Stimulated activated CD8-positive, alpha-beta memory T cell treated with anti-CD3 and anti-CD28 coated beads, Interleukin-2, amount 100 ng/mL, for 1 hour (primary cell): ENCODE results near the gene CNR2.
"Not testable (repeated sequence)": the region's sequence is repeated elsewhere in the genome, so short reads cannot be mapped to it uniquely, and the experiment has no call there.

Source experiments
- DNase-seq, 2 donors: peaks; one replicate each; pipeline ENCODE4 v3.0.0-alpha.2; 2020; ENCODE audit warnings: low read depth in 2 of 2

The CNR2 gene

DNA sequence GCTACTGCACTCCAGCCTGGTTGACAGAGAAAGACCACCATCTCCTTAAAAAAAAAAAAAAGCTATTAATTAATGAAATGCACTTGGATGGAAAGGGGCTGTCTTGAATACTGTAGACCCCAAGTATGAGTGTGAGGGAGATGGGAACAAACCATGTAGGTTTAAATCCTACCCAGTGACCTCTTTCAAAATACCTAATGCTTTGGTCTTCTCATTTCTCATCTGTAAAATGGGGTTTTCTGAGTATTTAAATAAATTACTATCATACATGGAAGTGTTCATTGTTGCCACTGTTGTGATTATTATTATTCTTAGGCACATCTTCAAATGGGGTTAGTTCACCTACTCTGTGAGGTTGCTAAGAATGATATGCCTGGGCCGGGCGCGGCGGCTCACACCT lies 27.9 kb downstream of the CNR2 start:
- DNase-seq = no peak

DNA sequence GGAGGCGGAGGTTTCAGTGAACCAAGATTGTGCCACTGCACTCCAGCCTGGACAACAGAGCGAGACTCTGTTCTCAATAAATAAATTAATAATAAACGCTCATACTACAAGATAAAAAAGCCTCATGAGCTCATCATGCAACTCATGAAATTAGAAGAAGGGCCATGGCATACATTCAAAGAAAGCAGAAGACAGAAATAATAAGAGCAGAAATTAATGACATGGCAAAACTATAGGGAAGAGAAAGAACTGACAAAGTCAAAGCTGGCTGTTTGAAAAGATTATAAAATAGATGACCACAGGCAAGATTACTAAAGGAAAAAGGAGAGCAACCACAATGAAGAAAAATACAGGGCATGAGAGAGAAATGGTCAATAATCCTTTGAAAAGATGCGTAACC lies 30.4 kb downstream of the CNR2 start:
- DNase-seq = no peak

DNA sequence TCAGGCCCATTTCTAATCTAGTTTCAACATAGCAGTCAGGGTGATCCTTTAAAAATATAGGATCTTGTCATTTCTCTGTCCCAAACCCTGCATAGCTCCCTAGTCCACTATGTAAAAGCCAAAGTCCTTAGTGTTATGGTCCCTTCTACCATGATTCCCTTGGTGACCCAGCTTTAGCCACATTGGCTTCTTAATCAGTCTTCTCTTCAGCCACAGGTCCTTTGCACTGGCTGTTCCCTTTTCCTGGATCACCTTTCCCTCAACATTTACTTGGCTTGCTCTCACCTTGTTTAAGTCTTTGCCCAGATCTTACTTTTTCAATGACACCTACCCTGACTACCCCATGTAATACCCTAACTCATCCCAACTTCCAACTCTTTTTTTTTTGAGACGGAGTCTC lies 33.4 kb downstream of the CNR2 start:
- DNase-seq = no peak

DNA sequence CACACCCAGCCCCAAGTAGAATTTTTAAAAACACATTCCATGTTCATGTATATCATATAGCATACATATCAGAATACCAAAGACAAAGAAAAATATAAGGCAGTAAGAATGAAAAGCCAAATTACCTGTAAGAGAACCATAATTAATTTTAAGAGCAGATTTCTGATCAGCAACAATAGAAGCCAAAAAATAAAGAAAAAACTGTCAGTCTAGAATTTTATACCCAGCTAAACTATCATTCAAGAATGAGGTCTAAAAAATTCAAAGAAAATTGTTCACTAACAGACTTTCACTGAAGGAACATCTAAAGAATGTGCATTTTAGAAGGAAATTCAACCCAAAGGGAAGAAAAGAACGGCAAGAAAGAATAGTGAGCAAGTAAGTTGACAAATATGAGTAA lies 34.5 kb downstream of the CNR2 start:
- DNase-seq = no peak

DNA sequence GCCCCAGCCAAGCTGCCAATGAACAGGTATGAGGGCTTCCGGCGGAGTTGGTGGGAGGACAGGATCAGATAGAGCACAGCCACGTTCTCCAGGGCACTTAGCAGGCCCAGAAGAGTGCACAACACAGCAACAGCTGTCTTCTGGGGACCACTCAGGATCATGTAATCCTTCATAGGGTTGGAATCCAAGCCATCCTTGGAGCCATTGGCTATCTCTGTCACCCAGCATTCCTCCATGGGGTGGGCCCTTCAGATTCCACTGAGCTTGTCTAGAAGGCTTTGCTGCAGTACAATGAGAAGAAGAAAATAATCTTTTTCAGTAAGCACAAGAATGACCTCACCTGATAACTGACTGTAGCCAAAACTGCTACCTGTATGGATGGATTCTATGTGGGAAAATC lies 37.8 kb downstream of the CNR2 start:
- no peak for DNase-seq

DNA sequence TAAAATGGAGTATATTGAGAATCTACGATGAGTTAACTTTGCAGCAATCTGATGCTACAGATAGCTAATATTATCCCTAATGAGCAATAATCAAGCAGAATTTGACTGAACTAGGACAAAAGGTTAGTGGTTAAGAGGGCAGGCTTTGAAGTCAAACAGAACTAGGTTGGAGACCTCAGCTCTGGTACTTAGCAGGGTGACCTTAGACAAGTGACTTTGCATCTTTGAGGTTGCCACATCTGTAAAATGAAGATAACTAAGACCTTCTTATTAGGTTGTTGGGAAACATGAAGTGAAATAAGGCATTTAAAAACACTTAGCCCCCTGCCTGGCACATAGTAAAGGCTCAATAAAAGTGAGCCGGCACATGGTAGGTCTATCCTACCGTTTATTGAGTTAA lies 40.7 kb downstream of the CNR2 start:
- DNase-seq = no peak

DNA sequence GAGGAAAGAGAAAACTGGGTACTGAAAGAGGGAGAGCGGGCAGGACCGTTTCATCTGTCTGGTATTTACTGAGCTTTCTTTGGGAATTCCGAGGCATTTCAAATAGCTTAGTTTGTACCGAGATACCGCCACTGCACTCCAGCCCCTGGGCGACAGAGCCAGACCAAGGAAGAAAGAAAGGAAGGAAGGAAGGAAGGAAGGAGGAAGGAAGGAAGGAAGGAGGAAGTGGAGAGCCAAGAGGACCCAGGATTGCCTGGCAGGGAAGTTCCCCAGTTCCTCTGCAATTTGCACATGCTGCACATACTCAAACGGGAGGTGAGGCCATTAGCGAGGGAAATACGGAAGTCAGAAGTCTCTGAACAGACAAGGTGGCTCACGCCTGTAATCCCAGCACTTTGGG lies 44.1 kb downstream of the CNR2 start:
- DNase-seq = no peak

DNA sequence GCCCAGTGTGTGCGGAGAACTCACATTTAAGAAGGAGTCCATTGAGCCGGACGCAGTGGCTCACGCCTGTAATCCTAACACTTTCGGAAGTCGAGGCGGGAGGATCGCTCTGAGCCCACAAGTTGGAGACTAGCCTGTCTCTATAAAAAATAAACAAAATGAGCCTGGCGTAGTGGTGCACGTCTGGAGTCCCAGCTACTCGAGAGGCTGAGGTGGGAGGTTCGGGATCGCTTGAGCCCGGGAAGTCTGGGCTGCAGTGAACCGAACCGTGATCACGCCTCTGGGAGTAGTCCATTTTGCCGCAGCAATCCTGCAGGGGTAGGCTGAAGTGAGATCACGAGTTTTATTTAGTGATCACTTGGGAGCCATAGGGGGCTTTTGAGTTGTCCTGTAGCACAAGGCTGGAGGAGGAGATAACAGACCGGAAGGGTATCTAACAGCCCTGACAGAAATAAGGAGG lies 44.6 kb downstream of the CNR2 start:
- DNase-seq = no peak

DNA sequence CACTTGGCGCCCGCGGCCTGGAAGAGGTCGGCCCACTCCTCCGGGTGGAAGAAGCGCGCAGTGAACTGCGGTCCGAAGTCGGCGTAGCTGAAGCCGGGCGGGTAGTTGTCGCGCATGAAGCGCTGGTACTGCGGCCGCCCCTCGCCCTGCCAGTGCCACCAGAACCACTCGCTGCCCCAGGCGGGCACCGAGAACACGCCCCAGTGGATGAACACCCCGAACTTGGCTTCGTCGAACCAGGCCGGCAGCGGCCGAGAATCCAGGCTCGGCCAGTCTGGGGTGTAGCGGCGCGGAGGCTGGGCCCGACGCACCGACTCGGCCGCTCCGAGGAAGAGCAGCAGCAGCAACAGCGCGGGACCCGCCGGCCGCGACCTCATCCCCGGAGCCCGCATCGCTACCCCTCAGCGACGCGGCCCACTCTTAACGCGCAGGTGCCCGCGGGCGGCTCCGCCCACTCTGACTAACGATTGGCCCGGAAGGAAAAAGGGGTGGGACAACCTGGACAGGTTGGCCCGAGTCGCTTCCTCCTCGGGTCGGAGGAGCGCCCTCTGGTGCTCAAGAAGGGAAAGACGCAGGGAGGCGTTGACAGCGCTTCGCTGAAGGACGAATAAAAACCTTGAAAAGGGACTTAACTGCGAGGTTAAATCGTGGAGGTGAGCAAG lies 45.1 kb downstream of the CNR2 start, which contains the start of gene FUCA1:
Gene FUCA1, minus strand, starts transcription at position 396 of the 662 bp plus-strand sequence. Its CDS starts 4 bp downstream, at position 392.
- DNase-seq = peak; percentile 91 to 94

DNA sequence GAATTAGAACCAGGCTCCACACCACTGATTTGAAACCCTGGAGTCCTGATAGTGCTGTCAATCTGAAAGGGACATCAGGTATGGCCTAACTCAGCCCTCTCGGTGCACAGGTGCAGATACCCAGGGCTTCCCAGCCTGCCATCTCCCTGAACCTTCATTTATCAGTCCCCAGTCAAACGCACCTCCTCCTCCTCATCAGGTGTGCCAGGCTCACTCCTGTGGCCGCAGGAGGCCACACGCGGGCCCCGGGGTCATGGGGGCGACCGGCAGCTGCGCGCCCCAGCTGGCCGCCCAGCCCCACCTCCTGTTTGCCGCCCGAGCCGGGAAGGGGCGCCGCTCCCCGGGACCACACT lies 45.6 kb downstream of the CNR2 start:
- DNase-seq = no peak

DNA sequence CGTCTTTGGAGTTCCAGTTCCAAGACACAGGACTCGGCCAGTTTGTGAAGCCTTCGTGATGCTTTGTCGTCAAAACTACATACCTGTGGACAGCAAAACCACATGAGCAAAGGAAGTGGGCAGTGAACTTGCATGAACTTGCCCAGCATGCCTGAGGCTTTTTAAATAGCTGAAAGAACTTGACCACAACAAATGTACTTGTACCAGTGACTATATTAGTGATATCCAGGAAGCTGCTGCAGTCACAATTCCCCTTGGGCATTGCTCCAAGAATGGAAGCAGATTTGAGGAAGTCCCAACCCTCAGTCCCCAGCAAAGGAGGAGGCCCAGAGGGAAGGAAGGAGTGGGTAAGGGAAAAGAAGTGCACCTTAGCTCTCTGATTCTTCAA lies 47.6 kb downstream of the CNR2 start:
- no peak for DNase-seq

DNA sequence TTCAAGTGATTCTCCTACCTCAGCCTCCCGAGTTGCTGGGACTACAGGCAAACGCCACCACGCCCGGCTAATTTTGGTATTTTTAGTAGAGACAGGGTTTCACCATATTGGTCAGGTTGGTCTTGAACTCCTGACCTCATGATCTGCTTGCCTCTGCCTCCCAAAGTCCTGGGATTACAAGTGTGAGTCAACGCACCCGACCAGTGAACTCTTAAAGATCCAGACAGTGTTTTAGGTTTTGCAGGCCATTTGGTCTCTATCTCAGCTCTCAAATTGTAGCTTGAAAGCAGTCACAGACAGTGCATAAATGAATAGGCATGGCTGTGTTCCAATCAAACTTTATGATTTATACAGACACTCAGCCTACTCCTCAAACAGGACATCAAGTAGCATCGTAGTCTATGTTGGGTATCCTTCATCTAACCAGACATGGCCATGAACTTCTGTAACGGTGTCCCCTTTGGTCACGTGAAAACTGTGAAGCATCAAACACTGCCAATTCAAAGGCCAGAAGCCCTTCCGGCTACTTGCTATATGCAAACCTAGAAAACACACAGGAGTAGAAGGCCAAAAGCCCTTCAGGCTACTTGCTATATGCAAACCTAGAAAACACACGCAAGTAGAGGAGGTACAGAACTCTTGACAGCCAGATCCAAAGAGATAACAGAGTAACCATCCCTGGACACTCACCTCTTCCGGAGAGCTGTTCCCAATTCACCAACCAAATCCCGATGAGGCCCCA lies 48.2 kb downstream of the CNR2 start:
- DNase-seq = no peak

DNA sequence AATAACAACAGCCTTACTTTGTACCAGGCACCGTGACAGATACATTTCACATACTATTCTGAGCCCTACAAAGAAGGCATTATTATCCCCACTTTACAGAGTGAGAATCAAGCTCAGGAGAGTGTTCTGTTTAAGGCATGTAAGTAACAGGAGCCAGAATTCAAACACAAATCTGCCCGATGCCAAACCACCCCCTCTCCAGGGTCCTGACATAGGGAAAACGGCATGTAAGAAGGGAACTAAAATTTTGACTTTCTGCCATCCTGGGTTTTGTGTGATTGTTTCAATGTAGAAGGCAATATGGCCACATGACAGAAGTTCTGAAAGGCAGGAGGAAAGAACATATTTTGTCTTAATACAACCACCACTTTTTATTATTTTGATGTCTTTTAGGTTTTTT lies 50.5 kb downstream of the CNR2 start:
- DNase-seq = no peak

DNA sequence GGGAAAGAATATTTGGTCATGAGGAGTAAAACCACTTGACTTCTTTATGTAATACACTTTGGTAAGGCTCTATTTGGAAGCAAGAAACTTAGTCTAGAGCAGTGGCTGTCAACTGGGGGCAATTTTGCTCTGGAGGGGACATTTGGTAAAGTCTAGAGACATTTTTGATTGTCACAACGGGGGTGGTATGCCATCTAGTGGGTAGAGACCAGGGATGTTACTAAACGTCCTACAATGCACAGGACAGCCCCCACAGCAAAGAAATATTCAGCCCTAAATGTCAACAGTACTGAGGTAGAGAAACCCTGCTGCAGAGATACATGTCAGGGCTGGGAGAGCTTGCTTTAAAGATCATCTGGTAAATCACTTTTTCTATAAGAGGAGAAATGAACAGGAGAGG lies 58.6 kb downstream of the CNR2 start:
- no peak for DNase-seq

DNA sequence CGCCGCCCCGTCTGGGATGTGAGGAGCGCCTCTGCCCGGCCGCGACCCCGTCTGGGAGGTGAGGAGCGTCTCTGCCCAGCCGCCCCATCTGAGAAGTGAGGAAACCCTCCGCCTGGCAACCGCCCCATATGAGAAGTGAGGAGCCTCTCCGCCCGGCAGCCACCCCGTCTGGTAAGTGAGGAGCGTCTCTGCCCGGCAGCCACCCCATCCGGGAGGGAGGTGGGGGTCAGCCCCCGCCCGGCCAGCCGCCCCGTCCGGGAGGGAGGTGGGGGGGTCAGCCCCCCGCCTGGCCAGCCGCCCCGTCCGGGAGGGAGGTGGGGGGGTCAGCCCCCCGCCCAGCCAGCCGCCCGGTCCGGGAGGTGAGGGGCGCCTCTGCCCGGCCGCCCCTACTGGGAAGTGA lies 60.0 kb downstream of the CNR2 start:
- DNase-seq = not testable (repeated sequence)

DNA sequence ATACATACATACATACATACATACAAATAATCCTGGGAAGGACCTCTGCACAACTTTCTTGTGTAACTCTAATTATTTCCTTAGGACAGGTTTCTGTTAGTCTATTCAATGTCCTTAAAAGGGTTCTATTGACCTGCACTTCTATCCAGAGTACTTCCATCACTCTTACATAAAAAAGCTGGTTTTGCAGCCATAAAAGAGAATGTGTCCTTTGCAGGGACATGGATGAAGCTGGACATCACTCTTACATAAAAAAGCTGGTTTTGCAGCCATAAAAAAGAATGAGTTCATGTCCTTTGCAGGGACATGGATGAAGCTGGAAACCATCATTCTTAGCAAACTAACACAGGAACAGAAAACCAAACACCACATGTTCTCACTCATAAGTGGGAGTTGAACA lies 61.8 kb downstream of the CNR2 start:
- not testable (repeated sequence) for DNase-seq

DNA sequence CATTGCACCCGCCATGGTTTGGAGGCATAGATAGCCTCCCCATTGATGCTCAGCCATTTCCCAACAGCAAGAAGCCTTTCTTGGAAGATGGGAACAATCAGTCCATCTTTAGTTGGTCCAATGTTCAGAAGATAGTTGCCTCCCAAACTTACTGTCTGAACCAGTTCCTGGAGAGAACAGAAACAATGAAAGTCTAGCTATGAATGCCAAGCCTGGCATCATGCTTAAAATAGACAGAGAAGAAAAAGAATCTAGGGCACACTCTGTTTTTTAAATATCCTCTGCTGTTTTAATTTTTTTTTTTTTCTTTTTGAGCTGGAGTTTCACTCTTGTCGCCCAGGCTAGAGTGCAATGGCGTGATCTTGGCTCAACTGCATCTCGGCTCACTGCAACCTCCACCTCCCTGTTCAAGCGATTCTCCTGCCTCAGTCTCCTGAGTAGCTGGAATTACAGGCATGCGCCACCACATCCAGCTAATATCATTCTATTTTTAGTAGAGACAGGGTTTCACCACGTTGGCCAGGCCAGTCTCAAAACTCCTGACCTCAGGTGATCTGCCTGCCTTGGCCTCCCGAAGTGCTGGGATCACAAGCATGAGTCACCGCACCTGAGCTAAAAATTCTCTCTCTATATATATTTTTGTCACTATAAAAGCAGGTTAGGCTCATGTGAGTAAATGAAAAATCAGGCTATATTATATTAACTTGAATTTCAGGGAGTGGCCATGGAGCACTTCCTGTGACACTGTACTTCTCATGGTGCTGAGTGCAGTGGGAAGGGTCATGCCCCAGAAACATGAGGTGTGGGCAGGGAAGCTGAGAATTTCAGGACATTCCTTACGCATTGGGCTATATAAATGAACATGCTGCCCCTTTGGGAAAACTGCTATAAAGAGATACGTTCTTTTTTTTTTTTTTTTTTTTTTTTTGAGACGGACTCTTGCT lies 64.2 kb downstream of the CNR2 start:
- no peak for DNase-seq

DNA sequence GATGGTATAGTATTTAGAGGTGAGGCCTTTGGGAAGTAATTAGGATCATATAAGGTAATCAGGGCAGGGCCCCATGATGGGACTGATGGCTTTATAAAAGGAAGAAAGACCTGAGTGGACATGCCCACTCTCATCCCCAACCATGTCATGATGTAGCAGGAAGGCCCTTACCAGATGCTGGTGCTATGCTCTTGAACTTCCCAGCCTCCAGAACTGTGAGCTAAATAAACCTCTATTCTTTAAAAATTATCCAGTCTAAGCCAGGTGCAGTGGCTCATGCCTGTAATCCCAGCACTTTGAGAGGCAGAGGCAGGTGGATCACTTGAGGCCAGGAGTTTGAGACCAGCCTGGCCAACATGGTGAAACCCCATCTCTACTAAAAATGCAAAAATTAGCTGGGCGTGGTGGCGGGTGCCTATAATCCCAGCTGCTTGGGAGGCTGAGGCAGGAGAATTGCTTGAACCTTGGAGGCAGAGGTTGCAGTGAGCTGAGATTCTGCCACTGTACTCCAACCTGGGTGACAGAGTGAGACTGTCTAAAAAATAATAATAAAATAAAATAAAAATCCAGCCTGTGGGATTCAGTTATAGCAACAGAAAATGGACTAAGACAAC lies 65.6 kb downstream of the CNR2 start:
- not testable (repeated sequence) for DNase-seq

DNA sequence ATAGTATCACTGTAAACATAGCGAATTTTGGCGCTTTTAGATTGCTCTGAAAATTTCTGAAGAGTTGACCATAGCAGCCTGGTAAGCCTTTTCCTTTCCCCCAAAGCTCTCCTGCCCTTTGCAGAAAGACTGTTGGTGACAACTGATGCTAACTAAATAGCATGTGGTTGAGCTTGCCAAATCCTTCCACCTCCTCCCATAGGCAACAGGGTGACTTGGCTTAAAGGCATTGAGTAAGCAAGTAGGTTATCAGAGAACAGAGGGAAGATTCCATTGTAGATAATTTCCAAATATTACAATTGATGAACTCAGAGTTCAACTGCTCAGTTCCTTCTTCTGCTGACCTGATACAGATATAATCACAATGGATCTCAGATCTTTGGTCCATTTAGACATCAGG lies 68.0 kb downstream of the CNR2 start:
- DNase-seq = no peak

DNA sequence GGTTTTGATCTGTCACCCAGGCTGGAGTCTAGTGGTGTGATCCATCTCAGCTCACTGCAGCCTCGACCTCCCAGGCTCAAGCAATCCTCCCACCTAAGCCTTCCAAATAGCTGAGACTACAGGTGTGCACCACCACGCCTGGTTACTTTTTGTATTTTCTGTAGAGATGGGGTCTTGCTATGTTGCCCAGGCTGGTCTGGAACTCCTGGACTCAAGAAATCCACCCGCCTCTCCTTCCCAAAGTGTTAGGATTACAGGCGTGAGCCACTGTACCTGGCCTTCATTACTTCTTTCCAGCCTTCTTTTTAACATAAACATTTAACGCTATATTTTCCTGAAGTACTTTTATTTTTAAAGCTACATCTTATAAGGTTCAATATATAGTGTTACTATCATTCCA lies 69.5 kb downstream of the CNR2 start:
- DNase-seq = no peak

DNA sequence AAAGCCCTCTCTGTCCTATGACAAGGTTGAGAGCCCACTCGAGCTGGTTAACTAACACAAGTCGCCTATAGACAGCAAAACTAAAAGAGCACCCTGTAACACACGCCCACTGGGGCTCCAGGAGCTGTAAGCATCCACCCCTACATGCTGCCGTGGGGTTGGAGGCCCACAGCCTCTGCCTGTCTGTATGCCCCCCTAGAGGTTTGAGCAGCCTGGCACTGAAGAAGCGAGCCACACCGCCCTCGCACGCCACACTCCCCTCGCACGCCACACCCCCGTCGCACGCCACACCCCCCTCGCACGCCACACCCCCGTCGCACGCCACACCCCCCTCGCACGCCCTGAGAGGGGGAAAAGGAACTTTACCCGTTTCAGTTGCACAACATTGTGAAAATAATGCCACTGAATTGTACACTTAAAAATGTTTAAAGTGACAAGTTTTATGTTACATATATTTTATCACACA lies 74.7 kb downstream of the CNR2 start:
- DNase-seq = peak; percentile 53 to 68

DNA sequence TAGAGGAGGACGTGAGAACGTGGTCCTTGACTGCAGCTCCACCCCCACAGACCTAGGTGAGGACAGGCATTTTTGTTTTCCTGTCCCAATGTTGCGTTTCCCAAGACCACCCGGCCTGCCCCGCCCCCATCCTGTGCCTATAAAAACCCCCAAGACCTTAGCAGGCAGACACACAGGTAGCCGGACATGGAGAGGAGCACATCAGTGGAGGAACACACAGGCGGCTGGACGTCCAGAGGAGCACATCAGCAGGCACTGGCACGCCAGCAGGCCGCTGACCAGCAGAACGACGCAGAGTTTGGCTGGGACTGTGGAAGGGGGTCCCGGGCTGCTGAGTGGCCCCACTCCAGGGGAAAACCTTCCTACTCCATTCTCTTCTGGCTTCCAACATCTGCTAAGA lies 75.3 kb downstream of the CNR2 start:
- no peak for DNase-seq
